Measurements from ENCODE around the gene JOSD1. TPM values are rescaled to one million over a fixed set of nuclear protein-coding genes. Genes with fewer than 3 reads are reported as not detected.

Gene JOSD1
- polyA plus RNA-seq, 10 donors = 31.9 to 42.5 (median 37.8) TPM

- DNase-seq = no peak
Observed at GRCh38 chr22:38715852-38716251, 15.1 kb upstream of the JOSD1 start.

DNA sequence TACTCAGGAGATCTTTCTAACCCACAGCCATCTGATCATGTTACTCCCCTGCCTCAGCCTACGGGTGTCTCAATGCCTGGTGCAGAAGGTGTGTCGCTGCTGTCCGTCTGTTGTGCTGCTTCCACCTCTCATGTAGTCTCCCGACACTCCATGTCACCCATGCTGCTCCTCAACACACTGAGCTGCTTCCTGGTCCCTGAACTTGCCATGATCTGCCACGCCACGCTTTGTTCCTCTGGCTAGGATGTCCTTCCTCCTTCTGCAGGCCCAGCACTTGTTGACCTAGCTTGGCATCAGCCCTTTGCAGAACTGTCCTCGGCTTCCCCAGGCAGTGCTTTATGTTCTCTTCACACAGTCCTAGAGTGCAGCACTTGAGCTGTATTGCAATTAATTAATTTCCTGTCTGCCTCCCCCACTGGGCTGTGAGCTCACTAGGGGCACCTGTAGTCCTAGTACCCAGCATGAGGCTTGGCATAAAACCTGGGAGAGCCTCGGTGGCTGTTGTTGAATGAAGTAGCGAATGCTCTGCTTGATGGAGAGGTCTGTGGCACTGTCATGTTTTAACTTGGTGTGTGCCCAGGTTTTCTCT is 14.5 kb upstream of the JOSD1 start:
- DNase-seq = no peak

GRCh38 chr22:38713921-38714320 is 13.2 kb upstream of the JOSD1 start:
- DNase-seq = no peak

DNA sequence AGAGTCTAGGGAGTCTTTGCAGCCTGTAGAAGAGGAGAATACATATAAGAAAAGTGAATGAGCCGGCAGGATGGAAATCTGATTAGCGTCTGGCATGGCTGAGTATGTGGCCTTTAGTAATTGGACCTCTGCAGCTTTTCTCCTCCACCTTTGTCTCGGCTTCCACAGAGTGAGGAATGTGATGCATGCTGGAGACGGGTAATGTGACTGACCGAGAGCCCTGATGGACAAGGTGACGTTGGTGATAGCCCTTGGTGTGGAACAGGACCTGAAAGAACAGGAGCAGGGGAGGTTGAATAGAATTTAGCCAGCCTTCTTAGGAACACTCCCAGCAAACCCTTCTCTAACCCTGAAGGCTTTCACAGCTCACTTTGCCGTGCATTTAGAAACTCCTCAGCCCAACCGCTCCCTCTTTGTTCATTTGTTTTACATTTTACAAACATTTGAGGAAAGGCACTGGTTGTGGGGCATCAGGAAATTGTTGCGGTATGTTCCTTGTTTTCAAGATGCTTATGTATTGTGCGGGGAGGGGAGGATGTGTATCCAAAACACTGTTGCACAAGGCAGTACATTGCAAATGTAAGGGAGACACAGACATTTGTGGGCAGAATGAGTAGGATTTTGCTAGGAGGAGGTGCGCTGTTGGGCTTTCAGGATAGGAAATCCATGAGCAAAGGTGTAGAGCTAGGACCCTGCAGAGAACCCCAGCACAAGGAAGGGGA is 11.9 kb upstream of the JOSD1 start:
- DNase-seq = no peak

- DNase-seq = no peak
Observed at GRCh38 chr22:38710866-38711265, 10.1 kb upstream of the JOSD1 start.

DNA sequence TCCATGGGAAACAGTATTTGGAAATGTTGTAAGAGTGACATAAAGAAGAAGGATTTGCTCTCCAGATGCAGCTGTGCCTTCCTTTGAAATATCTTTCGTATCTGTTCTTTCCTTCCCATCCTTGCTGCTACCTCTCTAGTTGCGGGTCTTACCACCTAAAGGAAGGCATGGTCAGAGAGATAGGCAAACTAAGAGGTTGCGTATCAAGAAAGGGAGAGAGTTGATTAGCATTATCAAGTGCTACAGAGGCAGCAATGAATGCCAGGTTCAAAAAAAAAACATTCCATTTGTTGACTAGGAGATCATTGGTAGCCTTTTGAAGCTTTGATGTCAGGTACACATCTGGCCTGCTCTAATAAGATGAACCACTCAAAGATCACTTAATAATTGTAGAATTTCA is 9.6 kb upstream of the JOSD1 start:
- no peak for DNase-seq

GRCh38 chr22:38709306-38709705 is 8.6 kb upstream of the JOSD1 start:
- DNase-seq = no peak

- no peak for DNase-seq
Observed at GRCh38 chr22:38707984-38708383, 7.2 kb upstream of the JOSD1 start.

DNA sequence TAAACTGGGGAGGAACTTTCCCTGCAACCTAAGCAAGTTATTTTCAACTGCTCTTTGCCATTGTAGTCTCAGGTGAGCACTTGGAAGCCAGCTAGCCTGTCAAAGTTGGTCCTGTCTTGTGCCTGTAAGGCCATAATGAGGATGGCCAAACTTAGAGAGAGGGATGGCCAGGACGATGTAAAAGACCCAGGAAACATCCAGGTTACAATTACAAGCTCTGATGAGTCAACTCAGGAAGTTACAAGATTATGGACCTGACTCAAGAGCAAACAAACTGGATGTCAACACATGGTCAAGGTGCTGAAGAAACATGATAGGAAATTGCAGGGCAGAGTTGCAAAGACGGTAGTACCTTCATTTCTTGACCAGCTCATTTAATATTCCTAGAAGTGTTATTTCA is 6.6 kb upstream of the JOSD1 start:
- no peak for DNase-seq

GRCh38 chr22:38706901-38707195 is 6.1 kb upstream of the JOSD1 start:
- no peak for DNase-seq

DNA sequence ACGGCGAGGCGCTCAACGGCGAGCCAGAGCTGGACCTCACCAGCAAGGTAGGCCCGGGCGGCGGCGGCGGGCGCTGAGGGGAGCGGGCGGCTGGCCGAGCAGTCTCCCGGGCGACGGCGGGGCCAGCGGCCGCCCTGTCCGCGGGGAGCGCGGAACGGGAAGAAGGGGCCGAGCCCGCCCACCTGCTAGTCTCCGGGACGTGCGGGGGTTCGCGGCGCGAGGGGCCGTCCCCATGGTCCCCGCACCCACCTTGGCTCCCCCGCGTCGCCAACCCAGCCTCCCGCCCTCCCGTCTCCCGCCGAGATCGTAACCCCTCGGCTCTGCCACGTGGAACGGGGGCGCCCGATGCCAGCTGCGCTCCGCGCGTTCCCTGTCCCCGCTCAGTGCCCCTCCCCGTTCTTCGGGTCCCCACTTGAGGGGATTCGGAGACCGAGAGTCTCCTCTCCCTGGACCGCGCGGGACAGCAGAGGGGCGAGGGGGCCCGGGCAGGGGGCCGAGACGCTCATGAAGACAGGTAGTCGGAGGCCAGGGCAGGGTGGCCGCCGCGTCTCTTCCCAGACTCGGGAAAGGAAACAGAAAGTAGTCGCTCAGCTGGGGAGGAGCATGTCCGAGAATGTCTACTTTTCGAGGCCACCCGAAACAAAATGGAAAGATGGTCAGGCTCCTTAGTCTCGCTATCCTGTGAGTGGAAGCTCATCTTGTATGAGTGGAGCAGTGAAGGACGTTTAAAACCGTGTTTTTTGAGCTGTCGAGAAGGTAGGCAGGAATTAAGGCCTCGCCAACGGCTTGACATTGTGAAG is 5.6 kb upstream of the JOSD1 start:
- DNase-seq = peak; percentile 20 to 81 (median 53)

- DNase-seq = peak; percentile 100
Observed at GRCh38 chr22:38705235-38706100, 4.7 kb upstream of the JOSD1 start, which contains the start of gene GTPBP1. TSS of gene GTPBP1 (plus strand) at chr22:38705944. CDS start at chr22:38705956, 12 bp downstream.

DNA sequence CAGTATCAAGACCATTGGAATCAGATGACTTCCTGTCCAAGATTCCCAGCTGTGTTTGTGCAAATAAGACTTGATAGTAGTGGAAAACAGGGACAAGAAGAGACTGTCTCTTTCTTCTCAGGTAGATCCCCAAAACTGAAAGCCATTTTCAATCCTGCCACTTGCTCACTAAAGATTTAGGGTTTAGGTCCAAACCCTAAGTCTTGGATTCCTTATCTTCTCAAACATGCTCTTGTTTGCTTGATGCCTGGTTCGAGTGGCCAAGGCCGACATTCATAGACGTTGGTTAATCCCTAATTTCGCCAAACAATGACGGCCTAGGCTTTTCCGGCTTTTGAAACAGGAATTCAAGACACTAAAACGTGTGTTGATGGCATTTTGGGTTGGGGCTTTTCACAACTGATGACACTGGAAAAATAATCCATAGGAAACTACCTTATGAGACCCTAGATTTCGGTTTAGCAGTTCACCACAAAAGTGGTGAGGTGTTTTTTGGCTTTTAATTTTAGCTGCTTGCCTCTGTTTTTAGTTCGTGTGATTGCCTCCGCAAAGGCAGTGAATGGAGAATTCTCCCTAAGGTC is 4.0 kb upstream of the JOSD1 start:
- peak in 1 of 3 donors; percentile 13 for DNase-seq

DNA sequence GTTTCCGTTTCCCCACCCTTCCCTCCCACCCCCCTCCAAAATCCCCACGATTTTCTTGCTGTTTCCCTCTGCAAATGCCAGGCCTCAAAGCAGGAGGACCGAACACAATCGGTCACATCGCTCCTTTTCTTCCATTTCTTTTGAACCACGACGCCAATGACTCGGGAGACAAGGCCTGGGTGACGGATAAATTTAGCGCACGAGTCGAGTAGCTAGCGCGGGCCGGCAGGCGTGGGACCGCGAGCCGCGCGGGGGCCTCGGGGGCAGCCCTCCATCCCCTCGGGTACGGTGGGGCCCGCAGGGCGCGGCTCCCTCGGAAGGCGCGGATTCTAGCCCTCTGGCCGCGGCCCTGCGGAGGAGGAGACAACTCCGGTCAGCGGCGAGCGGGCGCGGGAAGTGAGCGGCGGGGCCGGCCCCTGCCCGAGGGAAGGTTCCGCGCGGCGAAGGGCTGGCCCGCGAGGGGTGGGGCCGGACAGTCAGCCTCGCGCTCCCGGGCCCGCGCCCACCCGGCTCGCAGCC is 414 bp downstream of the JOSD1 start:
- peak in 2 of 3 donors; percentile 74 to 91 for DNase-seq

GRCh38 chr22:38699784-38700183 is 959 bp downstream of the JOSD1 start:
- peak in 2 of 3 donors; percentile 21 to 55 for DNase-seq

- no peak for DNase-seq
Observed at GRCh38 chr22:38699143-38699542, 1.6 kb downstream of the JOSD1 start.

- DNase-seq = no peak
Observed at GRCh38 chr22:38698407-38699094, 2.2 kb downstream of the JOSD1 start.

GRCh38 chr22:38697425-38698089 is 3.2 kb downstream of the JOSD1 start:
- peak in 1 of 3 donors; percentile 25 for DNase-seq

DNA sequence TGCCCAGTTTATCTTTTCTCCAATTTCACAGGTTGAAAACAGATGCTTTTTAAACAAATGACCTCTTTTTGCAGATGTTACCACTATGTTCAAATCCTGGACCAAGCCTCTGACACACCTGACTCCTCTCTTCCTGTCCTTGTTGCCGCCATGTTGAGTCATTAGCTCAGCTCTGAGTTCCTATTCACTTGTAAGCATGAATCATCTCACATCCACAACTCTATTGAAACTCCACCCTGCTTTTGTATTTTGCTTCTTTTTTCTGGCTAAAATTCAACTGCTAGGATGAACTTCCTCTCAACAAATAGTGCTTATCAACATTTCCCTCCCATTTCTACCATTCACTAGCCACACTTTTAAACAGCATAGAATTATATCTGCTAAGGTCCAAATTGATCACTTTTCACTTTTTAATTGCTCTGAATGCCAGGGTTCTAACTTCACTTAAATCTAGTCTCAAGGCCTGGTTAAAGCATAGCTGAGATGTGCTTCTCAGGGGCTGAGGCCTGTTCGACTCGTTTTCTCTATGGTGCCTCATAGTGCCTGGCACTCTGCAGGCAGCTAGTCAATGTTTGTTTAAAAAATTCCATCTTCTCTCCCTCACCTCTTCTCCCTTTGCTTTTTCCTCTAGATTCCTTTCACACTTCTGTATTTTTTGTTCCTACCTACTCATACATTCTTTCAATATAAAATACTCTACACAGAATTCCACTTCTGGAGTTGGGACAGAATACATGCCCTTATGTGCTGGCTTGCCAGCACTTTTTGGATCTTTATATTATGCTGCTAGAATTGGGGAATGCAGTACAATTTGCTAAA is 3.9 kb downstream of the JOSD1 start:
- peak in 1 of 3 donors; percentile 38 for DNase-seq

Data from muscle of back (tissue), 11 donors.